AG04449 (cell line): ENCODE measurements around the gene RTTN.
A peak's percentile ranks its signal among the peaks of the same experiment; 100 is the strongest.

ENCODE experiments used
- CTCF ChIA-PET: fragments of 350-600 bp; formaldehyde crosslinking; extraction: SDS; loops from one replicate; lab custom pipeline; 2021; ENCODE audit warnings: antibody characterized with exemption; lab: Yijun Ruan, JAX
- POLR2A ChIA-PET: fragments of 400-600, 350-600 bp; formaldehyde crosslinking; extraction: SDS; loops from one replicate; lab custom pipeline; 2020; ENCODE audit warnings: antibody characterized with exemption, inconsistent platforms; lab: Yijun Ruan, JAX
- DNase-seq: peaks from one replicate; pipeline ENCODE4 v3.0.0-alpha.2; 2010; ENCODE audit warnings: low read depth, low spot score
- H3K4me3 ChIP-seq: 2 replicates; pipeline ENCODE4 v1.5.1; 2011; ENCODE audit warnings: low read depth, mild to moderate bottlenecking, control low read depth, low read length
- TF ChIP-seq, protein P1 (sequence below): IDR thresholded peaks from one replicate; pipeline ENCODE4 v1.5.1; 2011; ENCODE audit warnings: mild to moderate bottlenecking, moderate library complexity, low read length, control low read depth, inconsistent platforms; ENCODE audit not compliant: insufficient read depth; ENCODE audit errors: missing control alignments

RTTN gene

DNA sequence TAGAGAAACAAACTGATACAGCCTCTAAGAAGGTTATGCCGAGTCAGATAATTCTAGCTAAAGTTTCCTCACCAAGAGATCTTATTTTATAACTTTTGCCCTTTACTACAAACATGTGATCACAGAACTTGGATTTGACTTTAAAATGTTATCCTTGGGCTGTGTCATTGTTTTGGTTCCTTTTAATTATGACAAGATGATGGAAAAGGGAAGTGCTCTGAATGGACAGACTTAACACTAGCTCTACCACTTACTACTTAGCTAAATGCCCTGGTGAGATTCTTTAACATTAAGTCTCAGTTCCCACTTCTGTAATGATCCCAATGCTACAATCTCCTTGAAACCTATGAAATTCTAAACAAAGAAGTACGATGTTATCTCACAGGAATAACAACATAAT is 69.9 kb downstream of the RTTN start:
- CTCF ChIA-PET = no interaction called here
- TF ChIP-seq, protein P1, sequence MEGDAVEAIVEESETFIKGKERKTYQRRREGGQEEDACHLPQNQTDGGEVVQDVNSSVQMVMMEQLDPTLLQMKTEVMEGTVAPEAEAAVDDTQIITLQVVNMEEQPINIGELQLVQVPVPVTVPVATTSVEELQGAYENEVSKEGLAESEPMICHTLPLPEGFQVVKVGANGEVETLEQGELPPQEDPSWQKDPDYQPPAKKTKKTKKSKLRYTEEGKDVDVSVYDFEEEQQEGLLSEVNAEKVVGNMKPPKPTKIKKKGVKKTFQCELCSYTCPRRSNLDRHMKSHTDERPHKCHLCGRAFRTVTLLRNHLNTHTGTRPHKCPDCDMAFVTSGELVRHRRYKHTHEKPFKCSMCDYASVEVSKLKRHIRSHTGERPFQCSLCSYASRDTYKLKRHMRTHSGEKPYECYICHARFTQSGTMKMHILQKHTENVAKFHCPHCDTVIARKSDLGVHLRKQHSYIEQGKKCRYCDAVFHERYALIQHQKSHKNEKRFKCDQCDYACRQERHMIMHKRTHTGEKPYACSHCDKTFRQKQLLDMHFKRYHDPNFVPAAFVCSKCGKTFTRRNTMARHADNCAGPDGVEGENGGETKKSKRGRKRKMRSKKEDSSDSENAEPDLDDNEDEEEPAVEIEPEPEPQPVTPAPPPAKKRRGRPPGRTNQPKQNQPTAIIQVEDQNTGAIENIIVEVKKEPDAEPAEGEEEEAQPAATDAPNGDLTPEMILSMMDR = no peak
- POLR2A ChIA-PET = no interaction called here
- DNase-seq = no peak
- no peak overlapping the region for H3K4me3 ChIP-seq

GRCh38 chr18:70132999-70133398 is 72.5 kb downstream of the RTTN start:
- POLR2A ChIA-PET = interaction anchor here (1.4 kb wide), 1 partner anchor 22 kb away, joined by 9 read pairs; no protein-coding TSS in a partner anchor
- TF ChIP-seq, protein P1 = no peak
- peak; percentile 95 for DNase-seq
- CTCF ChIA-PET = interaction anchor here (0.7 to 1.6 kb wide), 4 partner anchors 11 to 317 kb away, joined by 3 to 8 read pairs (median 3); no protein-coding TSS in a partner anchor
- H3K4me3 ChIP-seq = no peak overlapping the region; the same call in 1 of the 2 replicates

DNA sequence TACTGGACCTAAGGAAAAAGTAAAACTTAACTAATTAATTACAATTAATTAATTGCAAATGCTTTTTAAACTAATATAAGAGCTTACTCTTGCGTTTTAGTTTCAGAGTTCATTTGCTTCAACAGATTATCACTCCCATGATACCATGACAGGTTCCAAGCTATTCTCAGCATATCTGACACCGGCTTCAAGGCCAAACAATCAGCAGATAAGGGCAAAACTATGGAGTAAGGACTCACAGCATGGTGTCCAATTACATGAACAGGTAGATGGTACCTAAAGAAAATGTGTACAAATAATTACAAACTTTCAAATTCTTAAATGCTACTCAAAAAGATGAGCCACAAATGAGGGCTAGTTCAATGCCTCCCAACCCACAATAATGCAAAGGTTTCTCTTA is 77.2 kb downstream of the RTTN start:
- ChIA-PET CTCF (no interaction called here), POLR2A (no interaction called here)
- no peak overlapping the region for H3K4me3 ChIP-seq
- DNase-seq = no peak
- TF ChIP-seq, protein P1 = no peak

GRCh38 chr18:70127359-70127758 is 78.1 kb downstream of the RTTN start:
- POLR2A ChIA-PET = no interaction called here
- H3K4me3 ChIP-seq = no peak overlapping the region
- no peak for DNase-seq
- TF ChIP-seq, protein P1 = no peak
- CTCF ChIA-PET = interaction anchor here (1.7 kb wide), 1 partner anchor 364 kb away, joined by 8 read pairs; no protein-coding TSS in a partner anchor

- CTCF ChIA-PET = interaction anchor here (1.5 to 1.7 kb wide), 2 partner anchors 45 to 364 kb away, joined by 3 to 8 read pairs; no protein-coding TSS in a partner anchor
- H3K4me3 ChIP-seq = no peak overlapping the region
- no peak for DNase-seq
- TF ChIP-seq, protein P1 = no peak
- POLR2A ChIA-PET = no interaction called here
Observed at GRCh38 chr18:70126832-70127231, 78.7 kb downstream of the RTTN start.

- DNase-seq = no peak
- TF ChIP-seq, protein P1 = no peak
- POLR2A ChIA-PET = no interaction called here
- CTCF ChIA-PET = no interaction called here
- H3K4me3 ChIP-seq = no peak overlapping the region
Observed at GRCh38 chr18:70124139-70124538, 81.3 kb downstream of the RTTN start.
